Activated T-helper 9 cell treated with anti-CD3 and anti-CD28 coated beads, Interleukin-2, amount 50 U/mL, for 16 hours (primary cell): ENCODE data around the gene KDSR.

Experiments used
- DNase-seq: peaks from one replicate; pipeline ENCODE4 v3.0.0-alpha.2; 2020; ENCODE audit warnings: low read depth

Gene KDSR

GRCh38 chr18:63306819-63307550, 60.0 kb downstream of the KDSR start:
- DNase-seq: no peak

- DNase-seq: no peak
Measured at GRCh38 chr18:63306249-63306648, 60.8 kb downstream of the KDSR start.

- no peak for DNase-seq
Measured at GRCh38 chr18:63303547-63303946, 63.5 kb downstream of the KDSR start.

GRCh38 chr18:63302636-63303405, 64.2 kb downstream of the KDSR start:
- DNase-seq: no peak

- no peak for DNase-seq
Measured at GRCh38 chr18:63302220-63302619, 64.8 kb downstream of the KDSR start.

GRCh38 chr18:63301434-63301833, 65.6 kb downstream of the KDSR start:
- no peak for DNase-seq

GRCh38 chr18:63299837-63300745, 66.9 kb downstream of the KDSR start:
- DNase-seq: no peak

- DNase-seq: no peak
Measured at GRCh38 chr18:63298400-63299365, 68.3 kb downstream of the KDSR start.

- no peak for DNase-seq
Measured at GRCh38 chr18:63297687-63298399, 69.2 kb downstream of the KDSR start.

GRCh38 chr18:63293935-63294334, 73.1 kb downstream of the KDSR start:
- DNase-seq: no peak

- no peak for DNase-seq
Measured at GRCh38 chr18:63292831-63293683, 73.9 kb downstream of the KDSR start.

GRCh38 chr18:63291278-63291677, 75.7 kb downstream of the KDSR start:
- no peak for DNase-seq

GRCh38 chr18:63290821-63291200, 76.2 kb downstream of the KDSR start:
- DNase-seq: no peak

GRCh38 chr18:63290166-63290820, 76.7 kb downstream of the KDSR start:
- DNase-seq: no peak

- DNase-seq: no peak
Measured at GRCh38 chr18:63288311-63288710, 78.7 kb downstream of the KDSR start.

GRCh38 chr18:63287691-63288220, 79.2 kb downstream of the KDSR start:
- no peak for DNase-seq

- no peak for DNase-seq
Measured at GRCh38 chr18:63286926-63287325, 80.1 kb downstream of the KDSR start.

- DNase-seq: no peak
Measured at GRCh38 chr18:63284827-63285733, 81.9 kb downstream of the KDSR start.
